ENCODE measurements around the gene NDRG4. TPM values are rescaled to one million over a fixed set of nuclear protein-coding genes. Genes with fewer than 3 reads are reported as not detected.

The NDRG4 gene
- total and polyA plus RNA-seq, 2 donors (not counting 3 experiments of a cell fraction or from before 2014, with no cell fraction given), result 35.8 to 74.3 TPM

GRCh38 chr16:58458606-58459343, 41.2 kb upstream of the NDRG4 start:
- Histone ChIP-seq H3K9ac (replicated peaks; ENCODE audit: extremely low read depth, insufficient read depth, low read length) (no peak overlapping the region), H3K79me2 (ENCODE audit: control insufficient read depth, insufficient read depth, low read length) (no peaks in the 10 kb centered on the region), H2AFZ (ENCODE audit: low read depth, low read length) (no peak overlapping the region), H3K4me2 (ENCODE audit: insufficient read depth, low read length) (no peak overlapping the region), H3K27me3 (ENCODE audit: control insufficient read depth in 2 of 2, insufficient read depth in 2 of 2, low read length in 2 of 2) (no peaks in the 10 kb centered on the region), H3K9me3 (replicated peaks; ENCODE audit: control insufficient read depth, insufficient read depth, low read length) (no peaks in the 10 kb centered on the region), H3K4me1 (ENCODE audit: control insufficient read depth, extremely low read depth, insufficient read depth, low read length) (peaks cover 30% of the 10 kb centered on the region), H3K4me3 (replicated peaks in 1 of 3; ENCODE audit: insufficient read depth in 1 of 3, low read depth in 1 of 3, low read length in 3 of 3) (no peak overlapping the region), H3K9me1 (replicated peaks; ENCODE audit: control insufficient read depth, extremely low read depth, insufficient read depth, low read length) (no peaks in the 10 kb centered on the region), H4K20me1 (replicated peaks; ENCODE audit: control insufficient read depth, extremely low read depth, insufficient read depth, low read length) (no peaks in the 10 kb centered on the region), H3K36me3 (ENCODE audit: control insufficient read depth in 2 of 2, extremely low read depth in 1 of 2, insufficient read depth in 2 of 2, low read length in 2 of 2) (no peaks in the 10 kb centered on the region), H3K27ac (ENCODE audit: insufficient read depth, low read depth, low read length) (no peak overlapping the region)
- intact Hi-C loops (cut with micrococcal nuclease), result loop anchor here (5.0 kb wide), 1 partner anchor 41 kb away; no protein-coding TSS in a partner anchor
- FAIRE-seq (no peak), DNase-seq (ENCODE audit: low read depth, low spot score) (no peak)
- ChIA-PET CTCF (interaction anchor here (1.0 to 1.2 kb wide), 2 partner anchors 29 to 122 kb away, joined by 3 read pairs; no protein-coding TSS in a partner anchor), POLR2A (interaction anchor here (0.5 kb wide), 1 partner anchor 1209 kb away, joined by 3 read pairs; no protein-coding TSS in a partner anchor)
- dilution Hi-C loops (cut with MboI; ENCODE audit: extremely low pct_ligation_motif_present, low sequenced_read_pairs), result no loop called here
- TF ChIP-seq JUN (IDR thresholded peaks at IDR 0.05; ENCODE audit: borderline replicate concordance, insufficient read depth, insufficient read length, low read depth), result no peak
- no peak for TF ChIP-seq EZH2 (IDR thresholded peaks at IDR 0.05; ENCODE audit: borderline replicate concordance, low read depth, low read length, severe bottlenecking)
- no peak for TF ChIP-seq GATA2 (IDR thresholded peaks at IDR 0.05; ENCODE audit: insufficient read depth, insufficient read length, low read depth, low read length)
- TF ChIP-seq MYC (IDR thresholded peaks at IDR 0.05; ENCODE audit: low read depth, low read length), result no peak
- no peak for TF ChIP-seq POLR2A (IDR thresholded peaks at IDR 0.05; ENCODE audit: low read depth, low read length)
- no peak for TF ChIP-seq FOS (IDR thresholded peaks at IDR 0.05; ENCODE audit: borderline replicate concordance, insufficient read depth, low read length)
- no peak for TF ChIP-seq MAX (IDR thresholded peaks at IDR 0.05; ENCODE audit: insufficient read depth, insufficient read length)
- TF ChIP-seq POLR2AphosphoS5 (IDR thresholded peaks at IDR 0.05; ENCODE audit: insufficient read depth, low read depth, low read length), result no peak
- TF ChIP-seq CTCF (IDR thresholded peaks at IDR 0.05; ENCODE audit: extremely low read depth in 1 of 2, insufficient read depth in 1 of 2, low read depth in 1 of 2, low read length in 2 of 2), result no peak
- no TSS peak for BruUV-seq (replicated peaks)

All from endothelial cell of umbilical vein (primary cell).